ENCODE results near the gene OR5V1. TPM values are rescaled to one million over a fixed set of nuclear protein-coding genes. Genes with fewer than 3 reads are reported as not detected.
"Not testable (repeated sequence)": the region's sequence is repeated elsewhere in the genome, so short reads cannot be mapped to it uniquely, and the experiment has no call there.

Gene OR5V1
- total RNA-seq, 1 experiment from 2014 or later: not detected

DNA sequence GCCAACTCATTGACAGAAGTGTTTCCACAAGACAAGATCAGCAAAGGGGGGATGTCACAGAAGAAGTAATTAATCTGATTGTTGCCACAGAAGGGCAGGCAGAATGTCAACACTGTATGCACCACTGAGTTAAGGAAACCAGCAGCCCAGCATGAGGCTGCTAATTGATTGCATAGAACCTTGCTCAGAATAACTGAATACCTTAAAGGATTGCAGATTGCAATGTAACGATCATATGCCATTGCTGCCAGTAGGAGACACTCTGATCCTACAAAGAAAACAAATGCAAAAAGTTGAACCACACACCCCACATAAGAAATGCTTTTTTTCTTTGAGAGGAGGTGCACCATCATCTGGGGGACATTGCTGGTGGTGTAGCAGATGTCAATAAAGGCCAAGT is 13.1 kb downstream of the OR5V1 start:
- Mint-ChIP-seq H3K27me3 (ENCODE audit: unreplicated experiment) (no peaks in the 10 kb centered on the region), H3K27ac (ENCODE audit: unreplicated experiment) (no peak overlapping the region), H3K9me3 (ENCODE audit: low read depth, unreplicated experiment) (peaks cover 8% of the 10 kb centered on the region), H3K36me3 (ENCODE audit: insufficient read depth, unreplicated experiment) (no peaks in the 10 kb centered on the region), H3K4me1 (ENCODE audit: low read depth, unreplicated experiment) (no peaks in the 10 kb centered on the region), H3K4me3 (ENCODE audit: low read depth, unreplicated experiment) (no peak overlapping the region)
- TF ChIP-seq, protein P1, sequence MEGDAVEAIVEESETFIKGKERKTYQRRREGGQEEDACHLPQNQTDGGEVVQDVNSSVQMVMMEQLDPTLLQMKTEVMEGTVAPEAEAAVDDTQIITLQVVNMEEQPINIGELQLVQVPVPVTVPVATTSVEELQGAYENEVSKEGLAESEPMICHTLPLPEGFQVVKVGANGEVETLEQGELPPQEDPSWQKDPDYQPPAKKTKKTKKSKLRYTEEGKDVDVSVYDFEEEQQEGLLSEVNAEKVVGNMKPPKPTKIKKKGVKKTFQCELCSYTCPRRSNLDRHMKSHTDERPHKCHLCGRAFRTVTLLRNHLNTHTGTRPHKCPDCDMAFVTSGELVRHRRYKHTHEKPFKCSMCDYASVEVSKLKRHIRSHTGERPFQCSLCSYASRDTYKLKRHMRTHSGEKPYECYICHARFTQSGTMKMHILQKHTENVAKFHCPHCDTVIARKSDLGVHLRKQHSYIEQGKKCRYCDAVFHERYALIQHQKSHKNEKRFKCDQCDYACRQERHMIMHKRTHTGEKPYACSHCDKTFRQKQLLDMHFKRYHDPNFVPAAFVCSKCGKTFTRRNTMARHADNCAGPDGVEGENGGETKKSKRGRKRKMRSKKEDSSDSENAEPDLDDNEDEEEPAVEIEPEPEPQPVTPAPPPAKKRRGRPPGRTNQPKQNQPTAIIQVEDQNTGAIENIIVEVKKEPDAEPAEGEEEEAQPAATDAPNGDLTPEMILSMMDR (IDR thresholded peaks at IDR 0.05; ENCODE audit: unreplicated experiment): no peak
- intact Hi-C loops (cut with micrococcal nuclease; ENCODE audit: unreplicated experiment): no loop called here
- CTCF ChIA-PET: no interaction called here
- DNase-seq: no peak
- no TSS peak for BruUV-seq (replicated peaks)

DNA sequence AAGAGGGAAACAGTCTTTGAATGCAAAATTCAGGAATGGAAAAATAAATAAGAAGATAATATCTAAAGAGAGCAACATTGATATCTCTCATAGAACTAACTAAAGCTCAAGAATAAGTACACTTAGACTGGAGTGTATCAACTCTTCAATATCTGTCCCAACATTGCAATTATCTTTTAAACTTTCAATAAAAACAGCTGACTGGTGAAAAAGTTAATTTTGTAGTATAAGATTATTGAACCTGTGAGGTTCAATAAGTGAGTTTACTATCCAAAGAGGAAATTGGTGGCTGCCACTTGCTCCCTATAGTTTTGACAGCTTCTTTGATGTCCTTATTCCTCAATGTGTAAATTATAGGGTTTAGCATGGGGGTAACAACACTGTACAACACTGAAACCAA is 13.7 kb downstream of the OR5V1 start:
- no TSS peak for BruUV-seq (replicated peaks)
- CTCF ChIA-PET: no interaction called here
- H3K36me3 Mint-ChIP-seq (ENCODE audit: insufficient read depth, unreplicated experiment): no peaks in the 10 kb centered on the region
- no peaks in the 10 kb centered on the region for H3K4me1 Mint-ChIP-seq (ENCODE audit: low read depth, unreplicated experiment)
- TF ChIP-seq, protein P1 (IDR thresholded peaks at IDR 0.05; ENCODE audit: unreplicated experiment): no peak
- DNase-seq: no peak
- peaks cover 8% of the 10 kb centered on the region for H3K9me3 Mint-ChIP-seq (ENCODE audit: low read depth, unreplicated experiment)
- no peak overlapping the region for H3K27ac Mint-ChIP-seq (ENCODE audit: unreplicated experiment)
- no peaks in the 10 kb centered on the region for H3K27me3 Mint-ChIP-seq (ENCODE audit: unreplicated experiment)
- H3K4me3 Mint-ChIP-seq (ENCODE audit: low read depth, unreplicated experiment): no peak overlapping the region
- intact Hi-C loops (cut with micrococcal nuclease; ENCODE audit: unreplicated experiment): no loop called here

DNA sequence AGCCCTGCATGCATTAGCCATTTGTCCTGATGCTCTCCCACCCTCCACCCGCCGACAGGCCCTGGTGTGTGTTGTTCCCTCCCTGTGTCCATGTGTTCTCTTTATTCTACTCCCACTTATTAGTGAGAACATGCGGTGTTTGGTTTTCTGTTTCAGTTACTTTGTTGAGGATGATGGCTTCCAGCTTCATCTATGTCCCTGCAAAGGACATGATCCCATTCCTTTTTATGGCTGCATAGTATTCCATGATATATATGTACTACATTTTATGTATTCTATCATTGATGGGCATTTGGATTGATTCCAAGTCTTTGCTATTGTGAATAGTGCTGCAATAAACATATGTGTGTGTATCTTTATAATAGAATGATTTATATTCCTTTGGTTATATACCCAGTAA is 19.3 kb downstream of the OR5V1 start:
- H3K36me3 Mint-ChIP-seq (ENCODE audit: insufficient read depth, unreplicated experiment); H3K27me3 Mint-ChIP-seq (ENCODE audit: unreplicated experiment); BruUV-seq (replicated peaks); H3K4me1 Mint-ChIP-seq (ENCODE audit: low read depth, unreplicated experiment); intact Hi-C loops (cut with micrococcal nuclease; ENCODE audit: unreplicated experiment); CTCF ChIA-PET; H3K4me3 Mint-ChIP-seq (ENCODE audit: low read depth, unreplicated experiment); H3K27ac Mint-ChIP-seq (ENCODE audit: unreplicated experiment); DNase-seq: not testable (repeated sequence)
- peaks cover 12% of the 10 kb centered on the region for H3K9me3 Mint-ChIP-seq (ENCODE audit: low read depth, unreplicated experiment)

- CTCF ChIA-PET: no interaction called here
- peaks cover 4% of the 10 kb centered on the region for H3K9me3 Mint-ChIP-seq (ENCODE audit: low read depth, unreplicated experiment)
Observed at GRCh38 chr6:29345380-29345779, 23.3 kb downstream of the OR5V1 start.

DNA sequence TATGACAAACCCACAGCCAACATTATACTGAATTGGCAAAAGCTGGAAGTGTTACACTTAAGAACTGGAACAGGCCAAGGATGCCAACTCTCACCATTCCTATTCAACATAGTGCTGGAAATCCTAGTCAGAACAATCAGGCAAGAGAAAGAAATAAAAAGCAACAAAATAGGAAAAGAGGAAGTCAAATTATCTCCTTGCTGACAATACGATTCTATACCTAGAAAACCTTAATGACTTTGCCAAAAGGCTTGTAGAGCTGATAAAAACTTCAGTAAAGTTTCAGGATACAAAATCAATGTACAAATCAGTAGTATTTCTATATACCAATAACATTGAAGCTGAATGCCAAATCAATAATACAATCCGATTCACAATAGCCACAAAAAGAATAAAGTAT is 32.4 kb downstream of the OR5V1 start:
- Mint-ChIP-seq H3K27me3 (ENCODE audit: unreplicated experiment) (no peaks in the 10 kb centered on the region), H3K27ac (ENCODE audit: unreplicated experiment) (no peak overlapping the region), H3K4me3 (ENCODE audit: low read depth, unreplicated experiment) (no peak overlapping the region), H3K36me3 (ENCODE audit: insufficient read depth, unreplicated experiment) (no peaks in the 10 kb centered on the region), H3K9me3 (ENCODE audit: low read depth, unreplicated experiment) (peaks cover 6% of the 10 kb centered on the region), H3K4me1 (ENCODE audit: low read depth, unreplicated experiment) (no peaks in the 10 kb centered on the region)
- TF ChIP-seq, protein P1 (IDR thresholded peaks at IDR 0.05; ENCODE audit: unreplicated experiment): no peak
- intact Hi-C loops (cut with micrococcal nuclease; ENCODE audit: unreplicated experiment): no loop called here
- CTCF ChIA-PET: interaction anchor here (0.7 kb wide), 1 partner anchor 1287 kb away, joined by 3 read pairs; no protein-coding TSS in a partner anchor
- DNase-seq: no peak
- BruUV-seq (replicated peaks): no TSS peak

More at GRCh38 chr6:29345380-29345779, 23.3 kb downstream of the OR5V1 start:
- Mint-ChIP-seq H3K4me3 (ENCODE audit: low read depth, unreplicated experiment) (no peak overlapping the region), H3K27me3 (ENCODE audit: unreplicated experiment) (no peaks in the 10 kb centered on the region), H3K27ac (ENCODE audit: unreplicated experiment) (no peak overlapping the region), H3K36me3 (ENCODE audit: insufficient read depth, unreplicated experiment) (no peaks in the 10 kb centered on the region), H3K4me1 (ENCODE audit: low read depth, unreplicated experiment) (no peaks in the 10 kb centered on the region)
- TF ChIP-seq, protein P1 (IDR thresholded peaks at IDR 0.05; ENCODE audit: unreplicated experiment): no peak
- no peak for DNase-seq
- intact Hi-C loops (cut with micrococcal nuclease; ENCODE audit: unreplicated experiment): no loop called here
- no TSS peak for BruUV-seq (replicated peaks)

Measured in Calu3 (cell line).